ENCODE measurements around the gene CLPTM1.

The CLPTM1 gene

DNA sequence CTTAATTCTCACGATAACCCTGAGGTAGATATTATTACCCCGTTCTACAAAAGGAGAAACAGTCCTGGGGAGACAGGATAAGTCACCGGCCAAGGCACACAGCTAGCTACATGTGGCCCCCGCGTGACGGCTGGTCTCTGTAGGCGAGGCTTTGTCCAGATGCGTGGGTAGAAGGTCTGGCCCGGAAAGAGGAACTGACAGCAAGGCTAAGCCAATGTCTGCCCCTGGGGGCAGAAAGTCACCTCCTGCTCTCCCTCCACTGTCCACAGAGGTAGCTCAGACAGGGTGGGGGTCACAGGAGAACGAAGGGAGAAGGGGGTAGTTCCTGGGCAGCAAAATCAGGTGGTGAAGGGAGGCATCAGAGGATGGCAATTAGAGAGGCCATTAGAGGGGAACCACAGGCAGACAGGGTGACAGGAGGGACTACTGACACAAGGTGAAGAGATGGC is 11.4 kb upstream of the CLPTM1 start:
- Histone ChIP-seq H3K4me3 (ENCODE audit: low read length) (no peak overlapping the region), H3K79me2 (ENCODE audit: control insufficient read depth, low read length) (no peaks in the 10 kb centered on the region), H3K27ac (ENCODE audit: low read depth, low read length) (no peak overlapping the region), H3K36me3 (ENCODE audit: control insufficient read depth, low read length) (no peaks in the 10 kb centered on the region), H3K9me2 (replicated peaks; ENCODE audit: control insufficient read depth, low read length) (no peaks in the 10 kb centered on the region), H3K9me3 (ENCODE audit: control insufficient read depth, insufficient read depth, low read length) (no peaks in the 10 kb centered on the region), H3K4me2 (ENCODE audit: low read length) (peak overlapping the region; percentile 39), H4K20me1 (ENCODE audit: control insufficient read depth, insufficient read depth, low read depth, low read length) (no peaks in the 10 kb centered on the region), H3K4me1 (ENCODE audit: control insufficient read depth, low read length) (peaks cover 43% of the 10 kb centered on the region), H3F3A (ENCODE audit: control insufficient read depth, insufficient read depth) (no peaks in the 10 kb centered on the region), H3K27me3 (ENCODE audit: control insufficient read depth, low read length) (no peaks in the 10 kb centered on the region)
- TF ChIP-seq, protein P1, sequence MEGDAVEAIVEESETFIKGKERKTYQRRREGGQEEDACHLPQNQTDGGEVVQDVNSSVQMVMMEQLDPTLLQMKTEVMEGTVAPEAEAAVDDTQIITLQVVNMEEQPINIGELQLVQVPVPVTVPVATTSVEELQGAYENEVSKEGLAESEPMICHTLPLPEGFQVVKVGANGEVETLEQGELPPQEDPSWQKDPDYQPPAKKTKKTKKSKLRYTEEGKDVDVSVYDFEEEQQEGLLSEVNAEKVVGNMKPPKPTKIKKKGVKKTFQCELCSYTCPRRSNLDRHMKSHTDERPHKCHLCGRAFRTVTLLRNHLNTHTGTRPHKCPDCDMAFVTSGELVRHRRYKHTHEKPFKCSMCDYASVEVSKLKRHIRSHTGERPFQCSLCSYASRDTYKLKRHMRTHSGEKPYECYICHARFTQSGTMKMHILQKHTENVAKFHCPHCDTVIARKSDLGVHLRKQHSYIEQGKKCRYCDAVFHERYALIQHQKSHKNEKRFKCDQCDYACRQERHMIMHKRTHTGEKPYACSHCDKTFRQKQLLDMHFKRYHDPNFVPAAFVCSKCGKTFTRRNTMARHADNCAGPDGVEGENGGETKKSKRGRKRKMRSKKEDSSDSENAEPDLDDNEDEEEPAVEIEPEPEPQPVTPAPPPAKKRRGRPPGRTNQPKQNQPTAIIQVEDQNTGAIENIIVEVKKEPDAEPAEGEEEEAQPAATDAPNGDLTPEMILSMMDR (IDR thresholded peaks at IDR 0.05; ENCODE audit: low read depth, low read length, poor library complexity, severe bottlenecking) = no peak
- no peak for TF ChIP-seq EZH2phosphoT487 (IDR thresholded peaks at IDR 0.05; ENCODE audit: borderline replicate concordance, low read length)

DNA sequence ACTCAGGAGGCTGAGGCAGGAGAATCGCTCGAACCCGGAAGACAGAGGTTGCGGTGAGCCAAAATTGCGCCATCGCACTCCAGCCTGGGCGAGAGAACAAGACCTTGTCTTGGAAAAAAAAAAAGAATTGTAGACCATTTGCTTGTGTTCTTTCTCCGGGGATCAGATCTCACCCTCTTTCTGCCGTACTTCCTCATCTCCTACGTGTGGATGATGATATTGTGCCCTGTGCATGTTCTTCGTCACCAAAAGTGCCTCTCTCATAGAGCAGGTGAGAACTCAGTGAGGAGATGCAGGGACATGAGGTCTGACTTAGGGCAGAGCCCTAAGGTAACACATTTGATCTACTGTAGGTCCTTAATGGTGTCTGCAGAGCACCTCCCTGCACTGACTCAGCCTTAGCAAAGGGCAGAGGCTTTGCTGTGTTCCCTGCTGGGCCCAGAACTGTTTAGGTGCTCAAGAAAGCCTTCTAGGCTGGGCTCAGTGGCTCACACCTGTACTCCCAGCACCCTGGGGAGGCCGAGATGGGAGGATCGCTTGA is 8.1 kb upstream of the CLPTM1 start:
- no peak overlapping the region for H3K27ac ChIP-seq (ENCODE audit: low read depth, low read length)
- no peak overlapping the region for H3K4me3 ChIP-seq (ENCODE audit: low read length)
- H3K27me3 ChIP-seq (ENCODE audit: control insufficient read depth, low read length) = no peaks in the 10 kb centered on the region
- peaks cover 28% of the 10 kb centered on the region for H3K4me1 ChIP-seq (ENCODE audit: control insufficient read depth, low read length)
- no peaks in the 10 kb centered on the region for H3K9me2 ChIP-seq (replicated peaks; ENCODE audit: control insufficient read depth, low read length)
- no peaks in the 10 kb centered on the region for H3K9me3 ChIP-seq (ENCODE audit: control insufficient read depth, insufficient read depth, low read length)
- no peaks in the 10 kb centered on the region for H3K36me3 ChIP-seq (ENCODE audit: control insufficient read depth, low read length)
- H4K20me1 ChIP-seq (ENCODE audit: control insufficient read depth, insufficient read depth, low read depth, low read length) = no peaks in the 10 kb centered on the region
- H3K4me2 ChIP-seq (ENCODE audit: low read length) = no peak overlapping the region
- 0 out of 2 replicates have a peak, but pooled peaks cover 3% of the 10 kb centered on the region for H3F3A ChIP-seq (ENCODE audit: control insufficient read depth, insufficient read depth)
- no peak for TF ChIP-seq EZH2phosphoT487 (IDR thresholded peaks at IDR 0.05; ENCODE audit: borderline replicate concordance, low read length)
- TF ChIP-seq, protein P1 (IDR thresholded peaks at IDR 0.05; ENCODE audit: low read depth, low read length, poor library complexity, severe bottlenecking) = no peak
- H3K79me2 ChIP-seq (ENCODE audit: control insufficient read depth, low read length) = no peaks in the 10 kb centered on the region

DNA sequence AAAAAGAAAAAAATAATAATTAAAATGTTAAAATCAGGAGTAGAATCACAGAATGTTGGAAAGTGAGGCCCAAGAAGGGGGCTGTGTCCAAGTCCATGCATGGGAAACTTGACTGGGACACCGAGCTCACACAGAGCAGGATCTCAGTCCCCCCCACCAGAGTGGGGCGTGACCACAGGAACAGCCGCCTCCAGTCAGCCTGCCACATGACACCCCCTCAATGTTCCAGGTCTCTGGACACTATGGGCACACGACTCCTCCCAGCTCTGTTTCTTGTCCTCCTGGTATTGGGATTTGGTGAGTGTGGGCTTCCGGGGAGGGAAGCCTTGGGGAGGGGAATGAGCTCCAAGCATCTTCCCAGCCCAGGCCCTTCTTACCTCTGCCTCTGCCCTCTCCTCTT is 6.9 kb upstream of the CLPTM1 start:
- H3K4me1 ChIP-seq (ENCODE audit: control insufficient read depth, low read length) = peaks cover 19% of the 10 kb centered on the region
- no peak overlapping the region for H3K4me3 ChIP-seq (ENCODE audit: low read length)
- H3K9me3 ChIP-seq (ENCODE audit: control insufficient read depth, insufficient read depth, low read length) = no peaks in the 10 kb centered on the region
- no peaks in the 10 kb centered on the region for H3K9me2 ChIP-seq (replicated peaks; ENCODE audit: control insufficient read depth, low read length)
- no peaks in the 10 kb centered on the region for H3K27me3 ChIP-seq (ENCODE audit: control insufficient read depth, low read length)
- H3K36me3 ChIP-seq (ENCODE audit: control insufficient read depth, low read length) = no peaks in the 10 kb centered on the region
- 0 out of 2 replicates have a peak, but pooled peaks cover 3% of the 10 kb centered on the region for H3F3A ChIP-seq (ENCODE audit: control insufficient read depth, insufficient read depth)
- TF ChIP-seq, protein P1 (IDR thresholded peaks at IDR 0.05; ENCODE audit: low read depth, low read length, poor library complexity, severe bottlenecking) = no peak
- TF ChIP-seq EZH2phosphoT487 (IDR thresholded peaks at IDR 0.05; ENCODE audit: borderline replicate concordance, low read length) = no peak
- no peak overlapping the region for H3K4me2 ChIP-seq (ENCODE audit: low read length)
- no peak overlapping the region for H3K27ac ChIP-seq (ENCODE audit: low read depth, low read length)
- no peaks in the 10 kb centered on the region for H4K20me1 ChIP-seq (ENCODE audit: control insufficient read depth, insufficient read depth, low read depth, low read length)
- peaks cover 2% of the 10 kb centered on the region; the same call in 1 of the 2 replicates for H3K79me2 ChIP-seq (ENCODE audit: control insufficient read depth, low read length)
